ENCODE measurements around the gene PTPRF.

GRCh38 chr1:43592051-43592665, 61.5 kb downstream of the PTPRF start:
- TF ChIP-seq CTCF (IDR thresholded peaks at IDR 0.05; ENCODE audit: borderline replicate concordance, extremely low read depth, low read length, poor library complexity, severe bottlenecking) (no peak), EZH2 (IDR thresholded peaks at IDR 0.05; ENCODE audit: borderline replicate concordance, low read depth, low read length, severe bottlenecking) (no peak)
